ENCODE results near the gene KRTAP19-7.

Gene KRTAP19-7, protein sequence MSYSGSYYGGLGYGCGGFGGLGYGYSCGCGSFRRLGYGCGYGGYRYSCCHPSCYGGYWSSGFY

DNA sequence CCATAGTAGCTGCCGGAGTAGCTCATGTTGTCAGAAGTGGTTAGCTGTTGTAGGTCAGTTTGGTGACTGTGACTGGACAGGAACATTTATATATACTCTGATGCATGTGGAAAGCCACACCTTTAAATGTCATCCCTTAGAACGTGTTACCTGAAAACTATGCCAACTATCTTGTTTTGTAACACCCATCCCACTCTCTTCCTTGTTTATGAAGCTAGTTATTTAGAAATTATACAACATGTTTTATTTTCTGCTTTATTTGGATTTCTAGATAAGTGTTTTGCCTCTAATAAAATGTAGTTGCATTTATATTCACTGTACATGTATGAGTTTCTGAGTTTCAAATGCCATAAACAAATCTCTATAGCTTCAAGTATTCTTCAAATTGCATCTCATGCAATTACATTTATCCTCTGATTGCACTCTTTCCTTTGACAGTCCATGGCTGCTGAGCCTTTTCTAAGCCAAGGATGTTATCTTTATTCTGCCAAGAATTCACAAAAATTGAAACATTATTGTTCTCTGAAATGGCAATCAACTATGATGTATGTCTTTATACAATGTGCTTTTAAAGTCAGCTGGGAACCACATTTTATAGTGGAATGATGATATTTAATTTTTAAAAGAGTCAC lies at the start of gene KRTAP19-7:
KRTAP19-7 (minus strand) TSS at position 51 of the 632 bp plus-strand sequence; CDS start at position 26, 25 bp downstream.
- DNase-seq, result no peak
- TF ChIP-seq GATA1 (IDR thresholded peaks at IDR 0.05; ENCODE audit: low read depth, low read length) (no peak), POLR2A (IDR thresholded peaks at IDR 0.05; ENCODE audit: low read length) (no peak)

DNA sequence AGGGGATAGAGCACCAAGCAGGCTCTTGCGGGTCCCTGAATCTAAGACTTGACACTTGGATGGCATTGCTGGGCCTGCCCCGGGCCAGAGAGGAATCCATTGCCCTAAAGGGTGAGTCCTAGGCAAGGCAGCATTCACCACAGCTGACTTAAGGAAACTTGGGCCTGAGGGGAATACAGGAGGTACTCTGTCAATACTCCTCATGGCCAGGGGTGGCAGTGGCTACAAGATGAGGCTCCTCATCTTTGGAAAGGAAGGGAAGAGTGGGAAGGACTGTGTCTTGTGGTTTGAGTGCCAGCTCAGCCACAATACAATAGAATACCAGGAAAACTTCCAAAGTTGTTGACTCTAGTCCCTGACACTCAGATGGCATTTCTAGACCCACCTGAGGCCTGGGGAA lies 44.9 kb upstream of the KRTAP19-7 start:
- TF ChIP-seq POLR2A (IDR thresholded peaks at IDR 0.05; ENCODE audit: low read length) (no peak), GATA1 (IDR thresholded peaks at IDR 0.05; ENCODE audit: low read depth, low read length) (no peak)
- no peak for DNase-seq

DNA sequence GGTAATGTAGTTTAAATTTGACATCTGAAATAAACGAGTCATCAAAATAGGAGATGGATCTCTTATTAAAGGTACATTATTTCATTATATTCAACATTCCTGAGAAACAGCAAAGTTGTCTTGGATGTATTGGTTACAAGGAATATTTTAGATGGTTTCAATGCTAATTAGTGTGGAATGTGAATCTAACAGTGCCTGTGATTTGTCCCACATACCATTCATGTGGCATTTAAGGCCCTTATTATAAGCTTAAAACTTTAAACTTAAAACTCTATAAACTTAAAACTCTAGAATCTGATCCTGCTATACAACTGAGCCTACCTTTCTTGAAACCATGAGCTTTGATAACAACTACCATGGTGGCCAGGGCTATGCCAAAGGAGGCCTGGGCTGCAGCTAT lies 39.7 kb upstream of the KRTAP19-7 start, which contains the start of gene KRTAP22-1:
KRTAP22-1 (plus strand) TSS at position 301 of the 400 bp plus-strand sequence.
- no peak for DNase-seq
- no peak for TF ChIP-seq GATA1 (IDR thresholded peaks at IDR 0.05; ENCODE audit: low read depth, low read length)
- TF ChIP-seq POLR2A (IDR thresholded peaks at IDR 0.05; ENCODE audit: low read length), result no peak

DNA sequence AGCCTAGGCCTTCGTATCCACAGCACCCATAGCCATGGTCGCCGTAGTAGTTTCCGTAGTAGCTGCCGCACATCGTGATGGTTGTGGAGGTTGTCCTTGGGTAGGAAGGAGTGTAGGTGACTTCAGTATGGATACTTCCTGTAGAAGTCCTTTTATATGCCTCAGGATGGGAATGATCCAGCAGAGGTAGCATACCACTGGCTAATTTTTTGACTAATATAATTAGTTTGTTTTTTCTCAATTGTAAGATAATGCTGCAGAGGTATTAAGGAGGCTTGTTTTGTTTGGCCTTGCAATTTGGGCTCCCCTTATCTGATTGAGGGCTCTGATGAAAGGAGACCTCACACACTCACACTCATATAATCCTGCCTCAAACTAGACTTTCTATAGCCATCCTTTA lies 37.7 kb upstream of the KRTAP19-7 start, which contains the start of gene KRTAP6-2:
KRTAP6-2 (minus strand) TSS at position 101 of the 400 bp plus-strand sequence; CDS start at position 73, 28 bp downstream.
- no peak for DNase-seq
- TF ChIP-seq POLR2A (IDR thresholded peaks at IDR 0.05; ENCODE audit: low read length) (no peak), GATA1 (IDR thresholded peaks at IDR 0.05; ENCODE audit: low read depth, low read length) (no peak)

DNA sequence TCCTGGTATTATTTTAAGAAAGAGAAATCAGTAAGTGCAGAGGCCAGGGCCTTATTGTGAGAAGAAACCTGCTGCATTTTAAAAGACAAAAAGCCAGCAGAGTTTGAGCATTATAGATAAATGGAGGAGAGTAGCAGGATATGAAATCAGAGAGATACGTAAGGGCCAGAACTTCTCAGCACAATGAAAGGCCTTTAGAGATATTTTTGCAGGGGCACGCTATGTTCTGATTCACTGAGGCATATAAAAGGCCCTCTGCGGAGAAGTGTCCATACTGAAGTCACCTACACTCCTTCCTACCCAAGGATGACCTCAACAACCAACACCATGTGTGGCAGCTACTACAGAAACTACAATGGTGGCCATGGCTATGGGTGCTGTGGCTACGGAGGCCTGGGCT lies 31.0 kb upstream of the KRTAP19-7 start, which contains the start of gene KRTAP6-3:
KRTAP6-3 (plus strand) TSS at position 301 of the 400 bp plus-strand sequence; CDS start at position 307, 6 bp downstream.
- no peak for TF ChIP-seq GATA1 (IDR thresholded peaks at IDR 0.05; ENCODE audit: low read depth, low read length)
- TF ChIP-seq POLR2A (IDR thresholded peaks at IDR 0.05; ENCODE audit: low read length), result no peak
- DNase-seq, result no peak

DNA sequence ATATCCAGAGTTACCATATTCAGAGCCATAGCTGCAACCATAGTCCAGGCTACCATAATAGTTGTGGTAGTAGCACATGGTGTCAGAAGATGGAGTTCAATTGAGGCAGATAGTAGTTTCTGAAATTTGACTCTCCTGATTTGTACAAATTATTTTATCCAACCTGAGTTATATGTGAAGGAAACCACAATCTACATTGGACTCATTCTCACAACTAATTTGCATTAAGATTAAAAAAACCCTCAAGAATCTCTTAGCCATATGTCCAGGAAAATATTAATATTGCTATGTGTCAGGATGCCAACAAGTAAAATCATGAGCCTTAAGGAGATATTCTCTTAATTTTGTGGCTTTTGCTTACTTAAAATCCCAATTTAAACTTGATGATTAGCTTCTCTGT lies 29.2 kb upstream of the KRTAP19-7 start, which contains the start of gene KRTAP22-2:
KRTAP22-2 (minus strand) TSS at position 101 of the 400 bp plus-strand sequence.
- no peak for TF ChIP-seq POLR2A (IDR thresholded peaks at IDR 0.05; ENCODE audit: low read length)
- TF ChIP-seq GATA1 (IDR thresholded peaks at IDR 0.05; ENCODE audit: low read depth, low read length), result no peak
- no peak for DNase-seq

DNA sequence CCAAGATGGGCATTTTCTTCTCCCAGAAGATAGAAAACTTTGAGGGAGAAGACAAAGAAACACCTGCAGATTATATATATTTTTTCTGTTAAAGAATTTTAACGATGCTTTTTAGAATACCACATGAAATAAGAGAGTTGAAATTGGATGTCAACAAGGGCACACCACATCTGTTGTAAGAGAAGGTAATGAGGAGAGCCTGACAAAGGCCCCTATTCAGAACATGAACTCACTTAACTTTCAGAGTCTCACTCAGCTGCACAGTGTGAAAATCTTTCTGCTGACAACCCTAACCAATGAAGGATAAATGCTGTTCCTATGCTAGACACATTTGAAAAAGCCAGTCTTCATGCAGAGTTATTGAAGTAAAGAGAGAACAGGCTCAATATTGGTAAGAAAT lies 21.8 kb upstream of the KRTAP19-7 start:
- no peak for TF ChIP-seq POLR2A (IDR thresholded peaks at IDR 0.05; ENCODE audit: low read length)
- no peak for TF ChIP-seq GATA1 (IDR thresholded peaks at IDR 0.05; ENCODE audit: low read depth, low read length)
- DNase-seq, result no peak

DNA sequence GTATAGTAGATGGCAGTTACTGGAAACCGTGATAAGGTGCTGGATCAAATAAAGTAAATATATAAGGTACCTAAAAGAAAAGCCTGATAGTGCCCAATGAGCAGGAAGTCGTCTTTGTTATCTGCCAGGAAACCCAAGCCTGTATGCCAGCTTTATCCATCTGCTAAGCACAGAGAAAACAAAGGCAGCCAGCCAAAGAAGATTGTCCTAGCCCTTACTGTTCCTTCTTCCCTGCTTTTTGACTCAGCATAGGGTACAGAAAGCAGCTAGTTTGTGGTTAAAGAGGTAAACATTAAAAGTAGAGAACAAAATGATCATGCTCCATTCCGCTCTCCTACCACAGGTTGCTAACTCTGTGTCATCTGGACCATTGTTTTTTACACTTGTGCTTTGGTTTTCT lies 19.0 kb upstream of the KRTAP19-7 start:
- no peak for DNase-seq
- TF ChIP-seq GATA1 (IDR thresholded peaks at IDR 0.05; ENCODE audit: low read depth, low read length) (no peak), POLR2A (IDR thresholded peaks at IDR 0.05; ENCODE audit: low read length) (no peak)

DNA sequence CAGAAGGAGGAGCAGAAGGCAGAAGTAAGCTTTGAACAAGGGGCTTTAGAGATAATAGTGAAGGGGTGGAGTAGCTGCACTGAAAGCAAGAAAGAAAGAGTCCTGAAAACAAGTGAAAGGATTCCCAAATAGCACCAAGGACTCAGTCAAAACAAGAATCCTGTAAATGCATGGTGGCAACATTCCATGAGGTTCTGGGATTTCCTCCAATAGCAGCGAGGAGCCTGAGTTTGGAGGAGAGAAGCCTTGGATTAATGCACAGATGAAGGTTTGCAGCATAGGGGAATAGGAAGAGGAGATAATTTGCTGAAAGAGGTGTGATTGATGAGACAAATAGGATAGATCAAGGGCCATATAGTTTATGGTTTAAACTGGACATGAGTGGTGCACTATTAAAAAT lies 18.2 kb upstream of the KRTAP19-7 start:
- no peak for TF ChIP-seq GATA1 (IDR thresholded peaks at IDR 0.05; ENCODE audit: low read depth, low read length)
- TF ChIP-seq POLR2A (IDR thresholded peaks at IDR 0.05; ENCODE audit: low read length), result no peak
- DNase-seq, result no peak

DNA sequence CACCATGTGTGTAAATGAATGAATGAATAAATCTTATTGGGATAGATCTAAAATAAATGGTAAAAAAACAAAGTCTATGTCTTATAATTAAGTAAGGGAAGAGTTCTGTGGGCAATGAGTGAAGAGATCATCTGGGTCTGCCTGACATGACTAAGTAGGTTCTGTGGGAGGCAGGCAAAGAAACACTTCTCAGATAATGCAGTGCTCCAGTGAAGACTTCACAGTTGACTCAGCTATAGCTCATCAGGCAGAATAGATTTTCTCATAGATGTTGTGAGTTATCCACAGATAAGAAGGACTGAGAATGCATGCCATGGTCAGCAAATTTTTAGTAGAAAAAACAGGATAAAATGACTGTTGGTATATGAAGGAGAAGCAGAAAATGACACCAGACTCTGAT lies 16.7 kb upstream of the KRTAP19-7 start:
- TF ChIP-seq GATA1 (IDR thresholded peaks at IDR 0.05; ENCODE audit: low read depth, low read length) (no peak), POLR2A (IDR thresholded peaks at IDR 0.05; ENCODE audit: low read length) (no peak)
- DNase-seq, result no peak

DNA sequence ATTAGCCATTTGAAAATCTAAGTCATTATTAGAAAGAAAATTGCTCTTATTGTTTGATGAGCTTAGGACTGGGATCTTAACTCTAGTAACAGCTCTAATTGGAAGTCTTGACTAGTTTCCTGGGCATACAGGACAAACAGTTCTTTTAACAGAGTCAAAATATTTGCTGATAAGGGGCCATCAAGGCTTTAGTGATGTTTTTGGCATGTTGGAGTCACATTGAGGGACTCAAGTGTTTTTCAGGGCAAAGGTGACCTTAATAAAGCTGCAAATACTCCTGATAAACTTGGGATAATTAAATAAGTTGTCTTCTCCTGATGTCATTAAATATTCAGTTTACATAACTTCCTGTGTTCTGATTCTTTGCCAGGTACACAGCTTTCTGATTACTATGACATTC lies 6.5 kb upstream of the KRTAP19-7 start:
- no peak for DNase-seq
- no peak for TF ChIP-seq POLR2A (IDR thresholded peaks at IDR 0.05; ENCODE audit: low read length)
- no peak for TF ChIP-seq GATA1 (IDR thresholded peaks at IDR 0.05; ENCODE audit: low read depth, low read length)

DNA sequence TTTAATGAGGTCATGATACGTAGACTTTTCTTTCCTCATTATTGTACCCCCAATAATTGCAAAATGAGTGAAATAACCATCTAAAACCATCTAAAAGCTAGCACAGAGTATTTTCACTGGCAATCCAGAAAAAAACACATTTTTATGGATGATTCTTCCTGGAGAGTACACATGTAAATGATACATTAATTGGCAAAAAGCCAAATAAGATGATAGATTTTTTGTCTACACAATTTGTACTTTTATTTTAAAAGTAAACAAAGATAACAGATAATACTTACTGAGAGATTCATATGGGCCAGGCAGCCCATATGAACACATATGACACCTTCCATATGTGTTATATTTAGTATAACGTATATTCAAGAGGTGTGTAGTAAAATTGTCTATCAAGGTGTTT lies 2.5 kb upstream of the KRTAP19-7 start:
- TF ChIP-seq POLR2A (IDR thresholded peaks at IDR 0.05; ENCODE audit: low read length) (no peak), GATA1 (IDR thresholded peaks at IDR 0.05; ENCODE audit: low read depth, low read length) (no peak)
- DNase-seq, result no peak

DNA sequence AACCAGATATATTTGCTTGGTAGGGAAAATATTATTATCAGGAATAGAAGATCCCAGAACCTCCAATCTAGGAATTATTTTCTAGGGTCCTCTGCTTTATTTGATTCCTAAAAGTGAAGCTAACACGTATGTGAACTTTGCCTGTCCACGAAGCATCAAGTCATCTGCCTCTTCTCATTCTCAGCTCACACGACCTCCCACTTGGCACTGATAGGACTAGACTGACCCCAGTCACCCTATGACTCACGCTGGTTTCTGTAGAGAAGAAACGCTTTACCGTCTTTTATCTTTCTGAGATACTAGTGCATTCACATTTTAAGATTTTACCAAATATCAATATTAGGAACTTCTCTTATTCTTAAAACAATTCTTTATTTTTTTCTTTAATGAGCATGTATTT lies 2.0 kb upstream of the KRTAP19-7 start:
- DNase-seq, result no peak
- TF ChIP-seq POLR2A (IDR thresholded peaks at IDR 0.05; ENCODE audit: low read length) (no peak), GATA1 (IDR thresholded peaks at IDR 0.05; ENCODE audit: low read depth, low read length) (no peak)

DNA sequence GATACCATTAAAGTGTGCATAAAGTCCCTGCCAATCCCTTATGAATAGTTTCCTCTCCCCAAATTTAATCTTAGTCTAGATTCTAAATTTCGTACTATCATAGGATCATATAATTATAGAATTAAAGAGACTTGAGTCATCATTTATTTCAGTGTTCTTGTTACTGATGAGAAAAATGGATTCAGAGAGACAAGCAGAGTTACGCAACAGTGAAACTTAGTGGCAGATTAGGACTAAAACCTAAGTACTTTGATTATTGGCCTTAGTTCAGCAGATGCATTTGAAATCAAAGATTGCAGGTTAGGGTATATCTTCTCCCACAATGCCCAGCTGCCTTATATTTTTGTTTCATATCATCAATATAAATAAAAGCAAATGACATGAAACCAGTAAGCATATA lies 843 bp upstream of the KRTAP19-7 start:
- no peak for DNase-seq
- TF ChIP-seq GATA1 (IDR thresholded peaks at IDR 0.05; ENCODE audit: low read depth, low read length), result no peak
- TF ChIP-seq POLR2A (IDR thresholded peaks at IDR 0.05; ENCODE audit: low read length), result no peak

DNA sequence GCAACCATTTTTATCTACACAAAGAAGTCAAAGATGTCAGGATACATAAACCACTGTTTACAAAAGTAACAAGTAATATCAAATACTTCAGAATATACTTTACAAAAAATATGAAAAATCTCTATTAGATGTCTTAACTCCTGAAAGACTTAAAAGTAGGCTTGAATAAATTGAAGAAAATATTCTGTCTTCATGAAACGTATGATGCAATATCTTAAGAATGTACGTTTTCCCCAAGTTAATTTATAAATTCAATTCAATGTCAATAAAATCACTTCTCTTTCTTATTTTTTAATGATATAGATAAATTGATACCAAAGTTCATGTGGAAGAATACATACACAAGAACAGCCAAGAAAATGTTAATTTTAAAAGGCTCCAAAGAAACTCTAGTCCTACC lies 6.0 kb downstream of the KRTAP19-7 start:
- DNase-seq, result no peak
- no peak for TF ChIP-seq GATA1 (IDR thresholded peaks at IDR 0.05; ENCODE audit: low read depth, low read length)
- TF ChIP-seq POLR2A (IDR thresholded peaks at IDR 0.05; ENCODE audit: low read length), result no peak
